GM18870 (cell line): Measurements from ENCODE around the gene SND1.

Experiments used
- ATAC-seq: cut with Tn5 transposase; IDR thresholded peaks from one replicate; pipeline ENCODE4 v1.9.1; 2021; ENCODE audit warnings: moderate library complexity; ENCODE audit not compliant: unreplicated experiment

The SND1 gene

GRCh38 chr7:128121711-128122530 lies 469.9 kb downstream of the SND1 start:
- no peak for ATAC-seq

DNA sequence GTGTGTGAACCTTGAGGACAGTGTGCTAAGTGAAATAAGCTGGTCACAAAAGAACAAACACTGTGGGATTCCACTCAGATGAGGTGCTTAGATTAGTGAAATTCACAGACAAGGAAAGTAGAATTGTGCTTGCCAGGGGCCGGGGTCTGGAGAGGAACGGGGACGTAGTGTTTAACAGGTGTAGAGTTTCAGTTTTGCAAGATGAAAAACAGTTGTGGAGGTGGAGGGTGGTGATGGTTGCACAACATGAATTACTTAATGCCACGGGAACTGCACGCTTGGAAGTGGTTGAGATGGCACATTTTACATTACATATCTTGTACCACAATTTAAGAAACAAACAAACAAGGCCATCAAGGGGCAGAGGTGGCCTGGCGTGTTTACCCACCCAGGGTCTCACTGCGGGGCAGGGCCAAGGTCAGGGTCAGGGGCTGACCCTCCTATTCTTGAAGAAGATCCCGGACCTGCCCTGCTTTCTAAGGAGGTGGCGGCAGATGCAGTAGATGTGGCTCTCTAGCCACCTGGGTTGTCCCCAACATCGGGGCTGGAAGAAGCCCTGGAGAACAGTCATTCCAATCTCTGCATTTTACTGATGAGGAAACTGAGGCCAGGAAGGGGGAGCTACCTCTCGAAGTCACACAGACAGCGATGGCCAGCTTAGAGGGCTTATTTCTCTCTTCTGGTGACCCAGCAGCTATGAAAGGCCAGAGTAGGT lies 470.7 kb downstream of the SND1 start:
- no peak for ATAC-seq

DNA sequence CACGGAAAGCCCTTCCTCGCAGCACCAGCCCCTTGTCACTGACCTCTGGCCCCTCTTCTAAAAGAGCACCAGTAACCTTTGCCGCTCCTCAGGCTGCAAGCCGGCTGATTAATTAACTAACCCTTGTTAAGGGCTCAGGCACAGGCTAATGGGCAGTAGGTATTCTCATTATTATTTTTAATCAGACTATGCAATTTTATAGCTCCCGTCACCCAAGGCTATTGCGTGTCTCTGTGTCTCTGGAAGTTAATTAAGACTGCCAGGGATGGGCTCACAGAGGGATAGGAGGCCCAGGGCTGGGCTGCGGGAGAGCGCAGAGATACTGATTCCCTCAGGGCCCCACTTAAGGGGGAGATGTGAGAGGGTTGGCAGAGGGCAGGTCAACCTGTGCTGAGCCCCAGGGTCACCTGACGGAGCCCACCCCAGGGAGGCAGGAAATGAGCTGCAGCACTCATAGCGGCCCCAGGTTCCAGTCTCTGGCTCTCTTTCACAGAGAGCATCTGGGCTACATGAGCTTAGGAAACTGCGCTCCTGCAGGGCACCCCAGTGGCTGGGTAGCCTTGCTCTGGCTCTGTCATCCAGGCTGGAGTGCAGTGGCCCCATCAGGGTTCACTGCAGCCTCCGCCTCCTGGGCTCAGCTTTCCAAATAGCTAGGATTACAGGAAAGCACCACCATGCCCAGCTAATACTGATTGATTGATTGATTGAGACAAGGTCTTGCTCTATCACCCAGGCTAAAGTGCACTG lies 471.5 kb downstream of the SND1 start:
- no peak for ATAC-seq

- no peak for ATAC-seq
Observed at GRCh38 chr7:128124786-128125185, 472.8 kb downstream of the SND1 start.

- no peak for ATAC-seq
Observed at GRCh38 chr7:128125816-128126215, 473.8 kb downstream of the SND1 start.

DNA sequence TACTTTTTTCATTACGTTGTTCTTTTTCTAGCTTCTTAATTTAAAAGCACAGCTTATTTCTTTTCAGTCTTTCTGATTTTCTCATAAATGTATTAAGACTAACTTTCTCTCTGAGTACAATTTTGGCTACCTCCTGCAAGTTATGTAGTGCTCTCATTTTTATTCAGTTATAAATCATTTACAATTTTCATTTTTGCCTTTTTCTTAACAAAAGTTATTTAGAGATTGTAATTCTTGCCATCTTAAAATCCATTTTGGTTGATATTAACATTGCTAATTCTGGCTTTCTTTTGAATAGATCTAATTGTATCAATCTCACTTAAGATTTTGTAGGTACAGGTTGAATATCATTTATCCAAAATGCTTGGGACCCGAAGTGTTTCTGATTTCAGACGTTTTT lies 476.4 kb downstream of the SND1 start:
- no peak for ATAC-seq

- ATAC-seq = no peak
Observed at GRCh38 chr7:128129224-128129864, 477.4 kb downstream of the SND1 start.

DNA sequence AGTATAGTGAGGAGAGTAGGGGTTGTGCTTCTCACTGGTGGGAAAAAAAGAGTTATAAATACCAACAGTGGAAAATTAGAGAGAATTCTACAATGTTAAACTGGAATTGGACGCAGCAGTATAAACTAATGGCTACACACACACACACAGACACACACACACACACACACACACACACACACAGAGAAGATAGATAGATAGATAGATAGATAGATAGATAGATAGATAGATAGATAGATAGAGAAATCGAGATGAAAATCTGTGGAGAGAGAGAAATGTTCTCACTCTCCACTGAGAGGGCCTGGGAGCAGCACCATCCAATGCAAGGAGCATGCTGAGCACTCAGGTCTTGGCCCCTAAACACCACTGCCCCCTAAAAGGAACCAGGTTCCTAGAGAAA lies 479.1 kb downstream of the SND1 start:
- no peak for ATAC-seq

DNA sequence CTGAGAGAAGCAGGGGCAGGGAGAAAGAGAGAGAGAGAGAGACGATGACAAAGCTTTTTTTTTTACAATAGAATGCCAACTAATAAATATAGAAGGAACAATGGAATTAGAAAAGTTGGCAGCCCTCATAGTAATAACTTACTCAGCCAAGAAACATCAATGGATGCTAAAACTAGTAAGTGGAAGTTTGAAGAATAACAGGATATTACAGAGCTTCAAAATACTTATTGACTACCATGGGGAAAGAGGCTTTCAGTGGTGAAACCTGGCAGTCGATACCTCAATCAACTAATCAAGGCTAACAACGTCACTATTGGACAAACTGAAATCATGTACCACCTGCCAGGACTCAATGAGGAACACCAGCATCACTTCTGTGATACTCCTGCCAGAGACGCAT lies 479.7 kb downstream of the SND1 start:
- no peak for ATAC-seq

- ATAC-seq = no peak
Observed at GRCh38 chr7:128132426-128133069, 480.6 kb downstream of the SND1 start.

DNA sequence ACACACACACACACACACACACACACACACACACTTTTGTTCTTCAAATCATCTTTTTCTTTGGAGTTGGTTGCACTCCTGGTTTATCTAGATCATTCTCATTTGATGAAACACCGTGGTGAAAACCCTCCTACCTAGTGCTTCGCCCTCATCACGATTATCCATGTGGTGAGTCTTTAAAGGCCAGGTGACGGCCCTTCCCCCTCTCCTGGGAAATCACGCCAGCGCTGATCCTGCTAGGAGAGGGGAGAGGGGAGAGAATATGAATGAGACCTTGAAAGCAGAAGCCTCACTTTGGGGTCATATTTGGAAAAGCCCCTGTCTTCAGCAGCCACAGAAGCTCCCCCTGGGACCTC lies 483.1 kb downstream of the SND1 start:
- ATAC-seq = no peak

- ATAC-seq = no peak
Observed at GRCh38 chr7:128135515-128136214, 483.7 kb downstream of the SND1 start.

DNA sequence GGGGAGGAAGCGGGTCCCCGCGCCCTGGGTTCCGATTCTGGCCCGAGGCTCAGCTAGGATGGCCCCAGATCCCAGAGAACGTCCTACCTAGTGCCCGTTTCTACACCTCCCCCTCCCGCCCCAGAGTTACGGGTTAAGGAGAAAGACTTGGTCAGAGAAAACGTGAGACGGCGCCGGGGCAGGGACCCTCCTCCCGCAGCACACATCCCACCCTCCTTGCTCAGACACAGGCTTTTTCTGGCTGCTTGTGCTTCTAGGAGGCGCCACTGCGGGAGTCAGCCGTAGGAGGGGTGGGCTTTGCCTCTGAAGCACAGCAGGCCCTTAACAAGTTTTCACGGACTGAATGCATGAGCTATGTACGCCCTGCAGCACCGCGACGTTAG lies 484.2 kb downstream of the SND1 start:
- no peak for ATAC-seq

GRCh38 chr7:128137181-128137580 lies 485.2 kb downstream of the SND1 start:
- ATAC-seq = no peak

DNA sequence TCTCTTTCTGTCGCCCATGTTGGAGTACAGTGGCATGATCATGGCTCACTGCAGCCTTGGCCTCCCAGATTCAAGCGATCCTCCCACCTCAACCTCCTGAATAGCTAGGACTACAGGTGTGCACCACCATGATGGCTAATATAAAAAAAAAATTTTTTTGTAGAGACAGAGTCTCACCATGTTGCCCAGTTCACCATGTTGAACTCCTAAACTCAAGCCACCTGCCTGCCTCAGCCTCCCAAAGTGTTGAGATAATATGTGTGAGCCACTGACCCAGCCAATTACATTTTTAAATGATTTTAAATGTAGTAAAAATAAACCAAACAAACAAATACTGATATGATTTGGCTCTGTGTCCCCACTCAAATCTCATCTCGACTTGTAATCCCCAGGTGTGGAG lies 487.4 kb downstream of the SND1 start:
- ATAC-seq = no peak

GRCh38 chr7:128141683-128142195 lies 489.7 kb downstream of the SND1 start:
- ATAC-seq = no peak
